H9 (cell line): ENCODE results near the gene CD300LG. TPM values are rescaled to one million over a fixed set of nuclear protein-coding genes. Genes with fewer than 3 reads are reported as not detected.

Source experiments
- DNase-seq: peaks from one replicate; pipeline ENCODE4 v3.0.0-alpha.2; 2017
- H2AFZ ChIP-seq: one replicate; pipeline ENCODE4 v1.6.1; 2013; ENCODE audit warnings: mild to moderate bottlenecking, low read length, control low read depth, moderate library complexity
- H2AK5ac ChIP-seq: 2 replicates; pipeline ENCODE4 v1.6.1; 2013; ENCODE audit warnings: low read length, control low read depth, mixed read lengths; ENCODE audit not compliant: insufficient read length
- H2BK120ac ChIP-seq: one replicate; pipeline ENCODE4 v1.6.1; 2013; ENCODE audit warnings: low read depth, mild to moderate bottlenecking, low read length, control low read depth, inconsistent platforms; ENCODE audit not compliant: poor library complexity, severe bottlenecking
- H2BK12ac ChIP-seq: 2 replicates; pipeline ENCODE4 v1.6.1; 2013; ENCODE audit warnings: low read length, control low read depth, mixed read lengths, low read depth; ENCODE audit not compliant: insufficient read length
- H2BK15ac ChIP-seq: 2 replicates; pipeline ENCODE4 v1.6.1; 2013; ENCODE audit warnings: low read depth, low read length, control low read depth
- H2BK20ac ChIP-seq: one replicate; pipeline ENCODE4 v1.6.1; 2013; ENCODE audit warnings: low read depth, mild to moderate bottlenecking, low read length, control low read depth, inconsistent platforms; ENCODE audit not compliant: poor library complexity, severe bottlenecking
- H2BK5ac ChIP-seq: 2 replicates; pipeline ENCODE4 v1.6.1; 2013; ENCODE audit warnings: low read length, control low read depth, mixed read lengths; ENCODE audit not compliant: insufficient read length
- H3K14ac ChIP-seq: 2 replicates; pipeline ENCODE4 v1.6.1; 2013; ENCODE audit warnings: low read length, control low read depth; ENCODE audit not compliant: insufficient read depth
- H3K18ac ChIP-seq: 2 replicates; pipeline ENCODE4 v1.6.1; 2013; ENCODE audit warnings: low read depth, mild to moderate bottlenecking, mixed read lengths, low read length, control low read depth; ENCODE audit not compliant: insufficient read length
- H3K23ac ChIP-seq: 2 replicates; pipeline ENCODE4 v1.6.1; 2013; ENCODE audit warnings: low read length, control low read depth, mixed read lengths, low read depth; ENCODE audit not compliant: insufficient read length
- H3K23me2 ChIP-seq: 2 replicates; pipeline ENCODE4 v1.6.1; 2013; ENCODE audit warnings: low read depth, mild to moderate bottlenecking, mixed read lengths, low read length, control low read depth; ENCODE audit not compliant: insufficient read length, poor library complexity, severe bottlenecking
- H3K27ac ChIP-seq: 2 replicates; pipeline ENCODE4 v1.5.1; 2013; ENCODE audit warnings: low read length, control low read depth, mixed read lengths, low read depth; ENCODE audit not compliant: insufficient read length
- H3K27me3 ChIP-seq: 2 replicates; pipeline ENCODE4 v1.6.1; 2013; ENCODE audit warnings: low read length, control low read depth, inconsistent platforms; ENCODE audit not compliant: insufficient read depth
- H3K4ac ChIP-seq: 2 replicates; pipeline ENCODE4 v1.6.1; 2013; ENCODE audit warnings: low read depth, mild to moderate bottlenecking, control low read depth, inconsistent platforms, low read length, moderate library complexity
- H3K4me1 ChIP-seq: 2 replicates; pipeline ENCODE4 v1.6.1; 2013; ENCODE audit warnings: low read length, control low read depth, inconsistent platforms; ENCODE audit not compliant: insufficient read depth
- H3K4me2 ChIP-seq: 2 replicates; pipeline ENCODE4 v1.6.1; 2013; ENCODE audit warnings: low read length, control low read depth, mixed read lengths; ENCODE audit not compliant: insufficient read length, insufficient read depth
- H3K56ac ChIP-seq: 2 replicates; pipeline ENCODE4 v1.6.1; 2013; ENCODE audit warnings: low read depth, mild to moderate bottlenecking, mixed read lengths, low read length, control low read depth; ENCODE audit not compliant: insufficient read length
- H3K79me1 ChIP-seq: 2 replicates; pipeline ENCODE4 v1.6.1; 2013; ENCODE audit warnings: low read depth, mild to moderate bottlenecking, moderate library complexity, low read length, control low read depth, inconsistent platforms; ENCODE audit not compliant: insufficient read depth, poor library complexity, severe bottlenecking
- H3K79me2 ChIP-seq: 2 replicates; pipeline ENCODE4 v1.6.1; 2013; ENCODE audit warnings: low read length, control low read depth, inconsistent platforms; ENCODE audit not compliant: insufficient read depth
- H3K9ac ChIP-seq: 2 replicates; pipeline ENCODE4 v1.6.1; 2013; ENCODE audit warnings: low read length, control low read depth, mixed read lengths; ENCODE audit not compliant: insufficient read length; ENCODE audit errors: extremely low read depth
- H3K9me3 ChIP-seq: one replicate; pipeline ENCODE4 v1.6.1; 2013; ENCODE audit warnings: low read depth, low read length, inconsistent platforms; ENCODE audit not compliant: control insufficient read depth
- H3T11ph ChIP-seq: one replicate; pipeline ENCODE4 v1.6.1; 2013; ENCODE audit warnings: mild to moderate bottlenecking, low read length, control low read depth, inconsistent platforms
- H4K20me1 ChIP-seq: one replicate; pipeline ENCODE4 v1.6.1; 2013; ENCODE audit not compliant: control insufficient read depth, insufficient read length, insufficient read depth
- H4K5ac ChIP-seq: 2 replicates; pipeline ENCODE4 v1.6.1; 2013; ENCODE audit warnings: low read depth, mild to moderate bottlenecking, mixed read lengths, low read length, control low read depth; ENCODE audit not compliant: insufficient read length
- H4K8ac ChIP-seq: replicated peaks from 2 replicates; pipeline ENCODE4 v1.6.1; 2013; ENCODE audit warnings: low read length, control low read depth, mixed read lengths, low read depth; ENCODE audit not compliant: insufficient read length
- H4K91ac ChIP-seq: 2 replicates; pipeline ENCODE4 v1.6.1; 2013; ENCODE audit warnings: low read depth, mild to moderate bottlenecking, moderate library complexity, mixed read lengths, low read length, control low read depth; ENCODE audit not compliant: insufficient read length
- H3K27ac Mint-ChIP-seq, 3 experiments: 2 replicates in 2 of 3; 3 replicates in 1 of 3; pipeline ENCODE4 v1.8.0; 2020 to 2021; ENCODE audit warnings: mixed read lengths in 3 of 3, mild to moderate bottlenecking in 1 of 3, moderate library complexity in 1 of 3
- H3K27me3 Mint-ChIP-seq: 2 replicates; pipeline ENCODE4 v1.8.0; 2021; ENCODE audit warnings: low read depth, mild to moderate bottlenecking, moderate library complexity, mixed read lengths
- H3K36me3 Mint-ChIP-seq, 3 experiments: 2 replicates in 2 of 3; 3 replicates in 1 of 3; pipeline ENCODE4 v1.8.0; 2020 to 2021; ENCODE audit warnings: low read depth in 3 of 3, mixed read lengths in 3 of 3; ENCODE audit not compliant: insufficient read depth in 1 of 3
- H3K4me1 Mint-ChIP-seq, 2 experiments: 2 replicates each; pipeline ENCODE4 v1.8.0; 2020; ENCODE audit warnings: mixed read lengths in 2 of 2
- H3K4me3 Mint-ChIP-seq, 2 experiments: 2 replicates in 1 of 2; 3 replicates in 1 of 2; pipeline ENCODE4 v1.8.0; 2020 to 2021; ENCODE audit warnings: mild to moderate bottlenecking in 2 of 2, mixed read lengths in 2 of 2, moderate library complexity in 1 of 2
- H3K9me3 Mint-ChIP-seq, 2 experiments: 2 replicates in 1 of 2; 3 replicates in 1 of 2; pipeline ENCODE4 v1.8.0; 2020; ENCODE audit warnings: mild to moderate bottlenecking in 2 of 2, mixed read lengths in 2 of 2, moderate library complexity in 1 of 2
- CTCF ChIP-seq: fragments of 200-600 bp; sonication (generic); conservative IDR thresholded peaks from 3 replicates; pipeline ENCODE4 v1.8.0; 2021; ENCODE audit warnings: antibody characterized with exemption, mild to moderate bottlenecking
- WGBS: extraction: QIAGEN DNeasy Blood & Tissue Kit; methylation state at CpG from one replicate; pipeline ENCODE4 v1.1.7; 2013; ENCODE audit warnings: missing lambda C conversion rate, low lambda C conversion rate, mixed read lengths; ENCODE audit not compliant: insufficient read length; ENCODE audit errors: extremely low coverage; 5-methylcytosine and 5-hydroxymethylcytosine counted together
- total RNA-seq: library from RNA; stranded (reverse); gene quantifications from 2 replicates; pipeline ENCODE4 v1.2.1, GENCODE V29; 2021

The CD300LG gene
- total RNA-seq, 1 experiment from 2014 or later, result not detected

- DNase-seq, result no peak
- no peaks in the 10 kb centered on the region for H3K23me2 ChIP-seq
Measured at GRCh38 chr17:43874293-43874692, 27.3 kb downstream of the CD300LG start.

More at GRCh38 chr17:43874293-43874692, 27.3 kb downstream of the CD300LG start:
- Mint-ChIP-seq H3K4me1 (peaks cover 7 to 16% of the 10 kb centered on the region in 2 experiments), H3K27ac (no peak overlapping the region), H3K9me3 (no peaks in the 10 kb centered on the region), H3K27me3 (peaks cover 7% of the 10 kb centered on the region), H3K4me3 (no peak overlapping the region), H3K36me3 (peaks cover 0 to 3% (median 3%) of the 10 kb centered on the region in 3 experiments; a peak in 5 of 7 replicates)
- no peak overlapping the region for H3K14ac ChIP-seq
- H3K27me3 ChIP-seq, result no peaks in the 10 kb centered on the region
- no peak overlapping the region for H2BK12ac ChIP-seq
- H4K5ac ChIP-seq, result no peak overlapping the region
- no peak overlapping the region for H3K9ac ChIP-seq
- H3K9me3 ChIP-seq, result no peaks in the 10 kb centered on the region
- peaks cover 3% of the 10 kb centered on the region; the same call in 1 of the 2 replicates for H3K4me1 ChIP-seq
- H4K91ac ChIP-seq, result no peak overlapping the region
- TF ChIP-seq CTCF, result no peak
- no peak overlapping the region for H2BK15ac ChIP-seq
- H2BK120ac ChIP-seq, result no peak overlapping the region
- H2AK5ac ChIP-seq, result no peak overlapping the region
- no peak overlapping the region for H3T11ph ChIP-seq
- no peak overlapping the region for H2BK5ac ChIP-seq
- H2BK20ac ChIP-seq, result no peak overlapping the region
- no CpG with 5 or more reads among the region's 3 CpGs for WGBS
- H3K79me1 ChIP-seq, result no peaks in the 10 kb centered on the region
- H4K20me1 ChIP-seq, result peaks cover 4% of the 10 kb centered on the region
- H3K56ac ChIP-seq, result no peak overlapping the region
- H4K8ac ChIP-seq, result no peak overlapping the region
- H3K23ac ChIP-seq, result no peak overlapping the region
- H3K27ac ChIP-seq, result no peak overlapping the region
- no peak overlapping the region for H3K4me2 ChIP-seq
- no peak overlapping the region for H3K4ac ChIP-seq
- no peak overlapping the region for H3K18ac ChIP-seq
- no peaks in the 10 kb centered on the region for H3K79me2 ChIP-seq
- no peak overlapping the region for H2AFZ ChIP-seq
